GM19193 (cell line): ENCODE results near the gene MEOX1.

Source experiments
- POLR2A ChIP-seq: IDR thresholded peaks from 4 replicates; pipeline ENCODE4 v1.6.1; 2011; ENCODE audit not compliant: insufficient read depth, insufficient read length; ENCODE audit errors: extremely low read depth

The MEOX1 gene

DNA sequence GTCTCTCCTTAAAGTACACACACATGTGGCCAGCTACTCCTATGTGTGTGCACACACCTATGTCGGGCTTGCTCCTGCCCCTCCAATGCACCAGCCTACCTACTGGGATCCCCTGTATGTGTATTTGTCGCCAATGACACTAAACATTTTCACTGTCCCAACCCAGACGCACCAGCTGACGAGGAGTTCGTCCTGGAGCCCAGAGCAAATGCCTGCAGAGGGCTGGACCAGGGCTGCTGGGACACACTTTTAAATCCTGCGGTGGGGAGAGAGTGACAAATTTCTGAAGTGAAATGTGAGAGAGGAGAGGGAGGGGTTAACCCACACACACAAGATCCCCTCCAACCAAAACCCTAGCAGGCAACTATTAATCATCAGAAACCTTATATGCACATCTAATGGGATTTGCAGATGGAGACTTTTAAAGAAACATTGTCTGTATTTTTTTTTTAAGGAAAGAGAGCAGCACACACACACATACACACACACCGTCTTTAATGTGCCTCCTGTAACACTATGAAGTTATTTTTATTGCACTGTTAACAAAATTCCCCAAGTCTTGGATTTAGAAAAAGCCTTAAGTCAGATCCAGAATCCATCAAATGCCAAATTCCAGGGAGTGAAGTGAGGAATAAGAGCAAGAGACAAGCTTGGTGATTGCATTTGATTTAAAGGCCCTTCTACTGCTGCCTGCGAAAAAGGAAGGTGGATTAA, at the start of gene MEOX1:
Gene MEOX1 (minus strand): TSS at position 224 of the 714 bp plus-strand sequence. CDS start 388 bp downstream, outside the sequence.
- no peak for TF ChIP-seq POLR2A

GRCh38 chr17:43710101-43710500, 48.4 kb upstream of the MEOX1 start:
- TF ChIP-seq POLR2A, result no peak

GRCh38 chr17:43709210-43709609, 47.5 kb upstream of the MEOX1 start:
- no peak for TF ChIP-seq POLR2A

GRCh38 chr17:43707184-43707583, 45.5 kb upstream of the MEOX1 start:
- TF ChIP-seq POLR2A, result no peak

GRCh38 chr17:43706235-43706634, 44.5 kb upstream of the MEOX1 start:
- TF ChIP-seq POLR2A, result no peak

DNA sequence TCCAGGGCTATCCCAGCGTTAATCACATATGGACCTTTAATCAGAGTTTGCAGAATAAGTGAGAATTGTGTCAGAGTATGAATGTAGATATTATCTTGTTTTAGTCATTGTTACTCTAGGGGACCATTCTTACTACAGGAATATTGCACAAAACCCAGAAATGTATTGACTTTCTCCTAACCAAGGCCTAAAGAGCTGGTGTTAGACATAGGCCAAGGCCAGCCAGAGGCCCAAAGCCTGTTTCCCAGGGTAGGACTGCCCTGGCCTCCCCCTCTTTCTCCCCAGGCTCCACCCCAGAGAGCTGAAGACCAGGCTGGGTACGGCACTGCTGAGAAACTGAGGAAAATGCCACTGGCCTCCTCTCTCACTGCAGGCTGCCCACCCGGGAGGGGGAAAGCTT, 41.9 kb upstream of the MEOX1 start:
- TF ChIP-seq POLR2A, result no peak

- TF ChIP-seq POLR2A, result no peak
Measured at GRCh38 chr17:43702637-43703036, 40.9 kb upstream of the MEOX1 start.

DNA sequence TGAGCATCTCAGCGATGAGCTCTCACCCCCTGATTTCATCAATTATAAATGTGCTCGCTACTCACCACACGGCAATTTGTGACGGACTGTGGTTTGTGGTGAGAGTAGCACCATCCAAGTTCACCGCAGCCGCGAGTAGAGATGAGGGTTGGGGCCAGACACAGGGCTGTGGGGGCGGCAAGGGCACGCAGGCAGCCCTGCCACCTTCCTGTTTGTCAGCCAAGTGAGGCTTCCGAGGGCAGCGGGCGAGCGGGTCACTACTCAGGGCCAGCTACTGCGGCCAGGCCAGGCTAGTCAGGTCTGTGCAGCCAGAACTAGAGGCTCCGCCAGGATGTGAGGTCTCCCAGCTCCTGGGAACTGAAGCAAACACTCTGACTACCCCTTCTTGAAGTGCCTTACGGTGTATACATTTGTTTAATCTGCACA, 39.6 kb upstream of the MEOX1 start:
- no peak for TF ChIP-seq POLR2A

DNA sequence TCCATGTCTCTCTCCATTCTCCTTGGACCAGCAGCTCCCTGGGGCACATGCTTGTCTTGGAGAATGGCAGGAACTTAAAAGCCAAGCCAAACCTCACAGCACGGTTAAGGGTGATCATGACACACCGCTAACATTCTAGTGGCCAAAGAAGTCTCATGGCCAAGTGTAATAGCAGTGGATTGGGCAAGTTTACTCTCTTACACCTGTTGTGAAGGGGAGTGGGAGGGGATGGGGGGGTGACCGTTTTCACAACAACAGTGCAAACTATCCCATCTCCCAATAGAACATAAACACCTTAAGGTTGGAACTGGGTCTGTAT, 37.7 kb upstream of the MEOX1 start:
- no peak for TF ChIP-seq POLR2A

DNA sequence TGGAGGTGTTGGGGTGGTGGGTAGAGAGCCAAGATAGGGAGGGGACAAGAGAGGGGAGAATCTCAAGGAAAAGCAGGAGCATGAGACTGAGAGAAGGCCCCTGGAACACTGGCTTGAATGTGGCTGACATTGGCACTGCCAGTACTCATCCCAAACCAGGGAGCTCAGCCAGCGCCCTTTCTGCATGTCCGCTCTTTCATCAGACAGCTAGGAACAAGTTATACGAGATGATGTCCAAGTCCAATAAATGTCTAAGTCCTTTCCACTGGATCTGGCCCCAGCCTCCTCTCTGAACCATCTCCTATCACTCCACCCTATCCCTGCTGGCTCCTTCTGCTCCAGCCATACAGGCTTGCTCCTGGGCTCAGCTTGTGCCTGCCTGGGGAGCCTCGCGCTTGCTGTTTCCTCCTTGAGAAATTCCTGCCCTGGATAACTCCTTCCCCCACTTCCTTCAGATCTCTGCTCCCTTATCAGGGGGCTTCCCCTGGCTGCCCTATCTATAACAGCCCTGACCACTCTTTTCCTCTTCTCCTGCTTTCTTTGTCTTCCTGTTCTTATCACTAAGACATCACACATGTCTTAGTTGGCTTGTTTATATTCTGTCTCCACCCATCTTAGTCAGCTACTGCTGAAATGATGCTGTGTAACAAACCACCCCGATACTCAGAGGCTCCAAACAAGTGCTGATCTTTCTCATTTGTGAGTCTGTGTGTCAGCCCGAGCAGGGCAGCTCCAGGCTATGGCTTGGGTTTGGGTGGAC, 37.1 kb upstream of the MEOX1 start:
- TF ChIP-seq POLR2A, result no peak

GRCh38 chr17:43697937-43698336, 36.2 kb upstream of the MEOX1 start:
- TF ChIP-seq POLR2A, result no peak

DNA sequence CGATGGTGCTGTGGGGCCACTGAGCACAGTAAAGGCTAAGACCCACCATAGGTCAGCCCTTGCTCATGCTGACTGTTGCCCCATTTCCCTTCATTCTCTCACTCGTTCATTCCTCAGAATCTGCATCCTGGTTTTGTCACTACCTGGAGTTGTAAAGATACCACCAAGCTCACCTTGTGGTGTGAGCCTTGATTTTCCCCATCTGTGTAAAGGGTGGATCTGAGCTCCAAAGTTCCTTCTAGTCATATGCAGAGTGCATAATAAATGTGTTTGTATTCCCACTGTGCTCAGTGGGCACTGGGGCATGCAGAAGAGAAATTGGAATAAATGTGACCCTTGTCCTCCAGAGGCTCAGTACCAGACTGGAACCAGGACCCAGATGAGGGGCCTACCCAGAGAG, 35.2 kb upstream of the MEOX1 start:
- no peak for TF ChIP-seq POLR2A

DNA sequence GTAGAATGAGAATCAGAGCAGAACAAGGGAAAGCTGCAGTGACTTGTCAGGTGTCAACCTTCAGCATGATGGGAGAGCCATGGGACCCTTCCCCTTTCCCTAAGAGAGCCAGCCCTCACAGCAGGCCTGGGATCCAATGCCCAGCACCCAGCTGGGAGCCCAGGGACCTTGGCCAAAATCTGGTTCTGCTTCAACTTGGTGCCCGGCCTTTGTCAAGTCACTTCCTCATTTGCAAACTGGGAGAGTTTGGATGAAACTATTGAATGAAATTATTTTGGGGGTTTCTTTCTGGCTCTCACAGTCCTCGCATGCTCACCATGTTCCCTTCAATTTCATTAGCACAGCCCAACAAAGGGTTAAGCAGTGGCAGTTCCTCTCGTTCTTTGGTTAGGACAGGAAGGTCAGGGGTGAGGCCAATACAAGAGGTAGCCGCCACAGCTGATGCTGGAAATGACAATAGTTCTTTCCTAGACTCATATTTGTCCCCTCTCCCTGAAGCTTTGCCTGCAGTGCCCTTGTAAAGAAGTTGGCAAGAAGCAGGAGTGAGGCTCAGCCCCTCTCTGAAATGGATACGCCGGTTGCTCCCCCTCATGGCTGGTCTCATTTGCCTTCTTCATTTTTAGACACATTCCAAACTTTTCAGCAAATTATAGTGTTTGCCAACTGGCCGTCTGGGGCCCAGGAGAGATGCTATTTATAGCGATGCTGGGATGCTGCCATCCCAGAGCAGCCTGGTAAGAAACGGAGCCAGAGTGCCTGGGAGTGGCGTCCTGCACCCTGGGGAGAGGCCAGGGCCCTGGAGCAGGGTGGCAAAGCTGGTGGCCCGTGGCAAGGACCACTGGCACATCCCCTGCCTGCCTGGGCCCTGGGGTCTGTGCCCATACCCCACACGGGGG, 34.5 kb upstream of the MEOX1 start:
- TF ChIP-seq POLR2A, result no peak

GRCh38 chr17:43694081-43694870, 32.6 kb upstream of the MEOX1 start:
- TF ChIP-seq POLR2A, result no peak

GRCh38 chr17:43691317-43691693, 29.6 kb upstream of the MEOX1 start:
- no peak for TF ChIP-seq POLR2A

GRCh38 chr17:43690624-43691316, 29.0 kb upstream of the MEOX1 start:
- TF ChIP-seq POLR2A, result no peak
